ENCODE results near the gene WNK1.
"Not testable (repeated sequence)": the region's sequence is repeated elsewhere in the genome, so short reads cannot be mapped to it uniquely, and the experiment has no call there.

The WNK1 gene

DNA sequence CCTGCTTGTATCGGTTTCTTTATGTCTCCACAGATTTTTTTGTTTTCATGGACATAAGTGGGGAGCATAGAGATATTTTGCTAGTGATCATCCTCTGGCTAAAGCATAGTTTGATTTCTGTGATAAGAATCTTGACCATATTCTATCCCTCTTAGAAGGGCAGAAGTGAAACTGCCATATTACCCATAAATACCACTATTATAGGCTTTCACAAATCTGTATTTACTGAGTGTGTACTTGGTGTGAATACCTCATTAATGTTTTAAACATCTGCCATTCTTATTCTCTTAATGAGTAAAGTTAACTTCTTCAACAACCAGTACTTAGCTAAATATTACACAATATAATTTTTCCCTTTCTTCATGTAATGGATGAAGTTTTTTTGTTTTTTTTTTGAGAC lies 16.1 kb downstream of the WNK1 start:
- TF ChIP-seq CTCF (IDR thresholded peaks at IDR 0.05; ENCODE audit: control insufficient read depth, insufficient read depth, low read depth, low read length, missing control alignments): no peak
- no peak for DNase-seq (ENCODE audit: low read depth)
- H3K4me3 ChIP-seq (ENCODE audit: control insufficient read depth, low read depth, low read length): no peak overlapping the region

- no peak for DNase-seq (ENCODE audit: low read depth)
- TF ChIP-seq CTCF (IDR thresholded peaks at IDR 0.05; ENCODE audit: control insufficient read depth, insufficient read depth, low read depth, low read length, missing control alignments): no peak
- H3K4me3 ChIP-seq (ENCODE audit: control insufficient read depth, low read depth, low read length): no peak overlapping the region
Measured at GRCh38 chr12:770479-770878, 18.1 kb downstream of the WNK1 start.

- no peak overlapping the region for H3K4me3 ChIP-seq (ENCODE audit: control insufficient read depth, low read depth, low read length)
- DNase-seq (ENCODE audit: low read depth): no peak
- no peak for TF ChIP-seq CTCF (IDR thresholded peaks at IDR 0.05; ENCODE audit: control insufficient read depth, insufficient read depth, low read depth, low read length, missing control alignments)
Measured at GRCh38 chr12:772056-772697, 19.8 kb downstream of the WNK1 start.

DNA sequence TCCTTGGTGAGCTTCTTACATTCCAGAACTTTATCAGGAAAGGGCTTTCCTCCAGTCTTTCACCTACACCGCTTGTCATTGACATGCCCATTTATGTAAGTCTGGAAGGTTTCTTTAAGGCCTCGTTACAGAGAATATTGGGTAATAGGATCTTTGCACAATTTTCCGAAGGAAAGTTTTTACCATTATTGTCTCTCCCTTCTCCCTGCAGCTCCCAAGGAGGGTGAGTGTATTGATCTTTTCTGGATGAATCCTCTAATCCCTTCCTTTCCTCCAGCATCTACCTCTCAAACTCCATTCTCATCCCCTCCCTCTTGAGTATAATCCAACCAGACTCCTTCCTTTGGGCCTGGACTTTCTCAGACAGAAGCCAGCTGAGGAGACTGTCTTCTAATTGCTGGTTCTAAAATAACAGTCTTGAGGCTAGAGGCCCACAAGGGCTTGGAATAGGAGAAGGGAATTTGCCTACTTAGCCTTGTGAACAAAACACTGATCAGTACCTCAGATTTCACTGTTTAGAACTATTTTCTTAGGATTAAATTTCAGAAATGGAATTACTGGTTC lies 21.8 kb downstream of the WNK1 start:
- DNase-seq (ENCODE audit: low read depth): no peak
- H3K4me3 ChIP-seq (ENCODE audit: control insufficient read depth, low read depth, low read length): no peak overlapping the region
- TF ChIP-seq CTCF (IDR thresholded peaks at IDR 0.05; ENCODE audit: control insufficient read depth, insufficient read depth, low read depth, low read length, missing control alignments): no peak

DNA sequence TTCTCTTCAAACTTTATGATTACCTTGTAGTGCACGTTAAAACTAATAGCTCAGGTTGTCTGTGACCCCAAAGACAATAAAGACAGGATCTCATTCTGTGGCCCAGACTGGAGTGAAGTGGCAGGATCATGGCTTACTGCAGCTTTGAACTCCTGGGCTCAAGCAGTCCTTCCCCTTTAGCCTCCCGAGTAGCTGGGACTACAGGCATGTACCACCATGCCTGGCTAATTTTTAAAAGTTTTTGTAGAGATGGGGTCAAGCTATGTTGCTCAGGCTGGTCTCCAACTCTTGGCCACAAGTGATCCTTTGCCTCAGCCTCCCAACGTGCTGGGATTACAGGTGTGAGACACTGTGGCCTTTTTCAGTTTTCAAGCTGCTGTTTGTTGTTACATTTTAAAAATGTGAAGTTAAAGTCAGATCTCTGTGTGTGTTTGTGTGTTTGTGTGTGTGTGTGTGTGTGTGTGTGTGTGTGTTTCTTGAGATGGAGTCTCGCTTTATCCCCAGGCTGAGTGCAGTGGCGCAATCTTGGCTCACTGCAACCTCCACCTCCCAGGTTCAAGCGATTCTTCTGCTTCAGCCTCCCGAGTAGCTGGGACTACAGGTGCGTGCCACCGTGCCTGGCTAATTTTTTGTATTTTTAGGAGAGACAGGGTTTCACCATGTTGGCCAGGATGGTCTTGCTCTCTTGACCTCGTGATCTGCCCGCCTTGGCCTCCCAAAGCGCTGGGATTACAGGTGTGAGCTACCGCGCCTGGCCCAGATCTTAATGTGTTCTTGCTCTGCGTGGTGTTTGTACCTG lies 23.8 kb downstream of the WNK1 start:
- H3K4me3 ChIP-seq (ENCODE audit: control insufficient read depth, low read depth, low read length); DNase-seq (ENCODE audit: low read depth): not testable (repeated sequence)

DNA sequence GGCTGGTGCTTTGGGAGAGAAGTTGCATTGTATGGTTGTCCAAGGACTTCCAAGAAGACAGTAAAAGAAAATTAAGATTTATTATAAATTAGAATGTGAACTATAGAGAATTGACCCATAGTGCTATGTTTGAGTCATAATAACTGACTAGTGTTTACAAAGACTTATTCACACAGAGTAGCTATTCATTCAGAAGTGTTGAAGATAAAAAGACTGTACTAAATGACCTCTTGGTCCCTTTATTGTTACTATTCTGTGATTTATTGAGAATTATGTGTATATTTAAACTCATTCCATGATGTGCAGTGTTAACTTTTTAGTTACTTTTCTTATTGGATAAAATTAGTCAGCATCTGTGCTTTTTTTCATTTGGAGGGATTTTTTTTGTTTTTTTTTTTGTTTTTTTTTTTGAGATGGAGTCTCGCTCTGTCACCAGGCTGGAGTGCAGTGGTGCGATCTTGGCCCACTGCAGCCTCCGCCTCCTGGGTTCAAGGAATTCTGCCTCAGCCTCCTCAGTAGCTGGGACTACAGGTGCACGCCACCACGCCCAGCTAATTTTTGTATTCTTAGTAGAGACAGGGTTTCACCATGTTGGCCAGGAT lies 24.5 kb downstream of the WNK1 start:
- DNase-seq (ENCODE audit: low read depth): not testable (repeated sequence)

GRCh38 chr12:777550-778047 lies 25.2 kb downstream of the WNK1 start:
- TF ChIP-seq CTCF (IDR thresholded peaks at IDR 0.05; ENCODE audit: control insufficient read depth, insufficient read depth, low read depth, low read length, missing control alignments): no peak
- H3K4me3 ChIP-seq (ENCODE audit: control insufficient read depth, low read depth, low read length): no peak overlapping the region
- DNase-seq (ENCODE audit: low read depth): no peak

More for the DNA sequence above, 24.5 kb downstream of the WNK1 start:
- H3K4me3 ChIP-seq (ENCODE audit: control insufficient read depth, low read depth, low read length): not testable (repeated sequence)
